ENCODE measurements around the gene PER1.
A peak's percentile ranks its signal among the peaks of the same experiment; 100 is the strongest.

The PER1 gene

DNA sequence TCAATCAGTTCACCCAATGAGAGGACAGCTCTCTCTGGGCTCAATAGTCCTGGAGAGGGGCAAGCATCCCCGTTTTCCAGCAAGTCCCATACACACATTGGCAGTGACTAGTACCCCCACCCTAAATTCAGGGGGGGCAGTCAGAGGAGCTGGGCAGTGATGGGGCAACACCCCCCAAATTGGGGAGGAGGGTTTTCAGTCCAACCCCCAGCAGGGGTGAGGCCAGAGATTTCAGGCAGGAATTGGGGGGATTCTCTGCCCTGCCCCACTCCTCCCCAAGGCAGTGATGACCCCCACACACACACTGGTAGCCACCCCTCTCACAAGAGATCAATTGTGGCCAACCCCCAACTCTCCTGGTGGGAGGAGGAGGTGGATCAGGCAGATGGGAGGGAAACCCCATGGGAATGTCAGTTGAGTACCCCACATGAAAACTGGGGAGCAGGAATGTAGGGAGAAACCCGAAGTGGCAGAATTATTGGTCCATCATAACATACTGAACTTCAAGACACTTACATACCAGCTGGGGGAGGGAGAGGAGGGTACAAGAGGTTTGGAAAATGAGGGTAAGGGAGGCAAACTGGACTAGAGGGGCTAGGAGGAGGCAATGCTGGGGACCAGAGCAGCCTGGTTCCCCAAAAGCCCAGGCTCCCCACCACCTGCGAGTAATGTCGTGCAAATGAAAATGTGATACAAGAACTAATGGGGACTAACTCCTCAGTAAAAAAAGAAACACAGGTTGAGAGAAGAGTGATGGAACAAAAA is 7.4 kb upstream of the PER1 start:
- no peaks in the 10 kb centered on the region for H3K36me3 ChIP-seq (ENCODE audit: insufficient read depth, low read length)
- peaks cover 32% of the 10 kb centered on the region for H3K4me1 ChIP-seq (ENCODE audit: control insufficient read depth, insufficient read depth, low read length, unreplicated experiment)
- H3K4me3 ChIP-seq (ENCODE audit: low read depth, low read length), result no peak overlapping the region
- H3K27me3 ChIP-seq (ENCODE audit: insufficient read depth, low read length), result no peaks in the 10 kb centered on the region
- no peak overlapping the region for H2AFZ ChIP-seq (ENCODE audit: low read length, unreplicated experiment)
- H3K27ac ChIP-seq (ENCODE audit: low read depth, low read length), result no peak overlapping the region
- peaks cover 38% of the 10 kb centered on the region for H3K79me2 ChIP-seq (ENCODE audit: control insufficient read depth, insufficient read depth, low read length, unreplicated experiment)

DNA sequence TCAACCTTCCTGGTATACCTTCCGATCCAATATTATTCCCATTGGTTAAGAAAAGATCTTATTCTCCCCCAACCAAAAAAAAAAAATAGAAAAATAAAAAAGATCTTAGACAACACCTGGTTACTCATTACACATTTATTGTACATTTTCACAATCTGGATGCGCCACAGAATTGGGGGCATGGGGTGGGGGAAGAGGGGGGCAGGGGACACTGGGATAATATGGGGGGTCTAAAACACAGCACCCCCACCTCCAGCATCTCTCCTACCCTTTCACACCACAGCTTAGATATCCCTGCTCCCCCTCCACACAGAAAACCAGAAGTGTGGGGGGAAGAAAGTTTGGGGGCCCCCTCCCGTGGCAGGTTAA is 6.8 kb upstream of the PER1 start:
- no peaks in the 10 kb centered on the region for H3K36me3 ChIP-seq (ENCODE audit: insufficient read depth, low read length)
- H3K27ac ChIP-seq (ENCODE audit: low read depth, low read length), result no peak overlapping the region
- peaks cover 27% of the 10 kb centered on the region for H3K4me1 ChIP-seq (ENCODE audit: control insufficient read depth, insufficient read depth, low read length, unreplicated experiment)
- H3K4me3 ChIP-seq (ENCODE audit: low read depth, low read length), result no peak overlapping the region
- no peaks in the 10 kb centered on the region for H3K27me3 ChIP-seq (ENCODE audit: insufficient read depth, low read length)
- peaks cover 40% of the 10 kb centered on the region for H3K79me2 ChIP-seq (ENCODE audit: control insufficient read depth, insufficient read depth, low read length, unreplicated experiment)
- no peak overlapping the region for H2AFZ ChIP-seq (ENCODE audit: low read length, unreplicated experiment)

DNA sequence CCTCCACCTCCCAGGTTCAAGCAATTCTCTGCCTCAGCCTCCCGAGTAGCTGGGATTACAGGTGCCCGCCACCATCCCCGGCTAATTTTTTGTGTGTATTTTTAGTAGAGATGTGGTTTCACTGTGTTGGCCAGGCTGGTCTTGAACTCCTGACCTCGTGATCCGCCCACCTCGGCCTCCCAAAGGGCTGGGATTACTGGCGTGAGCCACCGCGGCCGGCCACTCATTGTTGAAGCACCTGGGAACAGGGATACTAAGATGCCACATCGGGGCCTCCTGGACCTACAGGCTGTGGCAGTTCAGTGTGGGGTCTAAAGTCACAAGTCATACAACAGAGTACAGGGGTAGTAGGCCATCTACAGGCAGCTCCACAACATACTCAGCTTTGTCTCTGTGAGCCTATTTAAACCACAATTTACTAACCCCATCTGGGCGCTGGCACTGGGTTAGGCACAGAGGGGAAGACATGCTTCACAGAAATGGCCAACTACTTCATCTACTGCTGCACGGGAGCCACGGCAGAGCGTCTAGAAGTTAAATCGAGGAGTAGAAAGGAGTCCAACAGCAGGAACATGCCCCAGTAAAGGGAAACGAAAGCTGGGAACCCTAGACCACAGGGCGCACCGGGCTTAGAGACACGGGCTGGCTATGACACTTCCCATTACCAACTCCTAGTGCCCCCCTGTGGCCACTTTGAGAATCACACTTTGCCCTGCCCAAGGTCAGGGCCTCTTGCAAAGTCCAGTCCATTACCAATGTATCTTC is 6.2 kb upstream of the PER1 start:
- H3K36me3 ChIP-seq (ENCODE audit: insufficient read depth, low read length), result no peaks in the 10 kb centered on the region
- H2AFZ ChIP-seq (ENCODE audit: low read length, unreplicated experiment), result no peak overlapping the region
- no peaks in the 10 kb centered on the region for H3K27me3 ChIP-seq (ENCODE audit: insufficient read depth, low read length)
- peaks cover 40% of the 10 kb centered on the region for H3K79me2 ChIP-seq (ENCODE audit: control insufficient read depth, insufficient read depth, low read length, unreplicated experiment)
- peak overlapping the region; percentile 28; the same call in 1 of the 2 replicates for H3K4me3 ChIP-seq (ENCODE audit: low read depth, low read length)
- peaks cover 26% of the 10 kb centered on the region for H3K4me1 ChIP-seq (ENCODE audit: control insufficient read depth, insufficient read depth, low read length, unreplicated experiment)
- peak overlapping the region; percentile 92 for H3K27ac ChIP-seq (ENCODE audit: low read depth, low read length)

DNA sequence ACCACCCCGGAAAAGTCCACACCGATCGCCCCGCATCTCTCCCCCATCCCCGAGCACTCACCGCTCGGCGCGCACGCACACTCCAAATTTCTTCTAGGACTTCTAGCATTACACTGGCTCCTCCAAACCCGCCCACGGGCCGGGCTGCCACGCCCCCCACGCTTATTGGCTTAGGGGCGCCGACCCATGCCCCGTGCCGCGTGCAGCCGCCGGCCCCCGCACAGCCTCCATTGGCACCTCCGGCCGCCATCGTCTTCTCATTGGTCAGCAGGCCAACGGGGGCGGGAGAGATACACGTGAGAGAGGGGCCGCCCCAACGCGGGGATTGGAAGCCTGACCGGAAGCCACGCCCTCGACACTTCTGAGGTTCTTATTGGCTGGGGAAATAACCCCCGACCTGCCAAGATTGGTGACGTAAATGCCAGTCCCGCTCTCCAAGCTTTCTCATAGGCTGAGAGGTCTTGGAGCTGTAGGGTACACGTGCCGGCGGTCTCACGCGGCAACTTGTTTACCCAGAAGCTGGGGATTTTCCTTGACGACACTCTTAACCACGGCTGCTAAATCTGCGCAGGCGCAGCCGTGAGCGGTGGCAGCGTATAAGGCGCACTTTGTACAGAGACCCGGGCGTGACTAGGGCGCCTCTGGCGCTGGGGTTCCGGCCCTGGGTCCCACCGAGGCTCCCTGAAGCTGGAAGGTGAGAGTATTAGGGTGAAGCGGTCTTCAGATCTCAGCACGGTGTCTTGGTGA is 4.2 kb upstream of the PER1 start:
- Histone ChIP-seq H3K79me2 (ENCODE audit: control insufficient read depth, insufficient read depth, low read length, unreplicated experiment) (peaks cover 44% of the 10 kb centered on the region), H3K36me3 (ENCODE audit: insufficient read depth, low read length) (peaks cover 2% of the 10 kb centered on the region; the same call in 1 of the 2 replicates), H3K4me1 (ENCODE audit: control insufficient read depth, insufficient read depth, low read length, unreplicated experiment) (peaks cover 26% of the 10 kb centered on the region), H3K27ac (ENCODE audit: low read depth, low read length) (peak overlapping the region; percentile 99), H3K27me3 (ENCODE audit: insufficient read depth, low read length) (no peaks in the 10 kb centered on the region), H2AFZ (ENCODE audit: low read length, unreplicated experiment) (no peak overlapping the region), H3K4me3 (ENCODE audit: low read depth, low read length) (peak overlapping the region; percentile 99)

DNA sequence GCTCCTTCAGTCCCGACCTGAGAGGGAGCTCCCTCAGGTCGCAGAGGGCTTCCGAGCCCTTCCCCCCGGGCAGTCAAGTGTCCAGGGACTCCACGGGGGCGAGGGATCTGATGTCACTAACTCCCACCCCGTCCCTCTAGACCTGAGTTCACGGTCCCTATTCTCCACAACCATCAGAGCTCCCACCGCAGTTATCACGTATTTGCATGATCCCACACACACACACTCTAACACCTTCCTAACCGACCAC is 3.7 kb upstream of the PER1 start:
- Histone ChIP-seq H3K4me1 (ENCODE audit: control insufficient read depth, insufficient read depth, low read length, unreplicated experiment) (peaks cover 23% of the 10 kb centered on the region), H3K27me3 (ENCODE audit: insufficient read depth, low read length) (no peaks in the 10 kb centered on the region)

DNA sequence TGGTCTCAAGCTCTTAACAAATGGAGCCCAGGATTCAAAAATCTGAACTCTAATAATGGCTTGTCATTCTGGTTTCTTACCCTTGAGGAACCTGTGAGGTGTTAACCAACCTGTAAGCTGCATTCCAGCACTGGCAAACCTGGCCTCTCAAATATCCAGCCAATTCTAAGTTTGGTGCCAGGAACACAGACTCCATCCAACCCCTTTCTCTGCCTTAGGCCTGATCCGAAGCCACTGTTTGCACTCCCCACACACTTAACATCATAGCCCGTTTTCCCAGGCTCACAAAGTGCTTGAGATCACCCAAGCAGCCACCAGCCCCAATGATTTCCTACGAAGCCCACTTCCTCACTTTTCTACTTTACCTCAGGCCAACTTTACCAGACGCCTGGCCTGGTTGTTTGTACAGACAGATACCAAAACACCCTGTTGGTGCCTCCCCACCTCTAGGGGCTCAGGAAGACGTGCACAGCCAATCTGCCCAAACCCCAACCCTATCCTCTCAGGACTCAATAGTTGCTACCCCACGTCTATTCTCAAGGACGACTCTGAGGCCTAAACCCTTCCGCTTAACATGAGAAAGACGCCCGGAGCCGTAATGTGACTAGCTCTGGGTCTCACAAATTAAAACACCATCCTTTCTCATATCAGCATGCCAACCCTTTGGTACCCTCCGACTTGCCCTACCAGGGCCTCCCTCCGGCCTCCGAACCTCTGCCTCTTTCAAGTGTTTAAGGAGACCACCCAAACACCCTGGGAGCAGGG is 3.2 kb upstream of the PER1 start:
- peak overlapping the region; percentile 99 for H3K4me3 ChIP-seq (ENCODE audit: low read depth, low read length)
- H3K79me2 ChIP-seq (ENCODE audit: control insufficient read depth, insufficient read depth, low read length, unreplicated experiment), result peaks cover 47% of the 10 kb centered on the region
- peak overlapping the region; percentile 99 for H3K27ac ChIP-seq (ENCODE audit: low read depth, low read length)
- peaks cover 26% of the 10 kb centered on the region for H3K4me1 ChIP-seq (ENCODE audit: control insufficient read depth, insufficient read depth, low read length, unreplicated experiment)
- H3K36me3 ChIP-seq (ENCODE audit: insufficient read depth, low read length), result peaks cover 8% of the 10 kb centered on the region; the same call in 1 of the 2 replicates
- no peaks in the 10 kb centered on the region for H3K27me3 ChIP-seq (ENCODE audit: insufficient read depth, low read length)
- H2AFZ ChIP-seq (ENCODE audit: low read length, unreplicated experiment), result no peak overlapping the region

More for the DNA sequence above, 3.7 kb upstream of the PER1 start:
- peaks cover 3% of the 10 kb centered on the region; the same call in 1 of the 2 replicates for H3K36me3 ChIP-seq (ENCODE audit: insufficient read depth, low read length)
- peak overlapping the region; percentile 99 for H3K27ac ChIP-seq (ENCODE audit: low read depth, low read length)
- peaks cover 44% of the 10 kb centered on the region for H3K79me2 ChIP-seq (ENCODE audit: control insufficient read depth, insufficient read depth, low read length, unreplicated experiment)
- H3K4me3 ChIP-seq (ENCODE audit: low read depth, low read length), result peak overlapping the region; percentile 99
- H2AFZ ChIP-seq (ENCODE audit: low read length, unreplicated experiment), result no peak overlapping the region

DNA sequence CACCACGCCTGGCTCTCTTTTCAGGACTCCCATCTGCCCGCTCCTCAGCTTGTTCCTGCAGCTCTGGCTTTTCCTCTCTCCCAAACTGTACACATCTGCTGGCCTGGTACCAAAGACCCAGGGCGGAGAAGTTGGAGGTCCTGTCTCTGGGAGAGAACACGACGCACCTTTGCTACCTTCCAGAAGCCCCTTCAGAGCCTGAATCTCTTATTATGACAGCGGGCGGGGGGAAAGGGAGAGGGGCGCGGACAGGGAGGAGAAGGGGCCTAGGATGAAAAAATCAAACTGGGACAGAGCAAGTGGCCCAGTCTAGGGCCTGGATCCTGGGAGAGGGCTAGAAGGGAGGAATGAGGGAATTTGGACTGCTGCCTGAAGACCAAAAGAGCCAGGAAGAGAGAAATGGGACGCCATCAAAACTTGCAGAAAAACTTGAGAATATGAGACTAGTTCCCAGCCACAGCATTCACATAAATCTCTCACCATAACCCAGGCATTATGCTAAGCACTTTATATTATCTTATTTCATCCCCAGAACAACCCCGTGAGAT is 2.5 kb upstream of the PER1 start:
- H3K4me1 ChIP-seq (ENCODE audit: control insufficient read depth, insufficient read depth, low read length, unreplicated experiment), result peaks cover 27% of the 10 kb centered on the region
- no peak overlapping the region for H2AFZ ChIP-seq (ENCODE audit: low read length, unreplicated experiment)
- peaks cover 14% of the 10 kb centered on the region; the same call in 1 of the 2 replicates for H3K36me3 ChIP-seq (ENCODE audit: insufficient read depth, low read length)
- H3K4me3 ChIP-seq (ENCODE audit: low read depth, low read length), result peak overlapping the region; percentile 99
- H3K27ac ChIP-seq (ENCODE audit: low read depth, low read length), result peak overlapping the region; percentile 99
- no peaks in the 10 kb centered on the region for H3K27me3 ChIP-seq (ENCODE audit: insufficient read depth, low read length)
- H3K79me2 ChIP-seq (ENCODE audit: control insufficient read depth, insufficient read depth, low read length, unreplicated experiment), result peaks cover 54% of the 10 kb centered on the region

DNA sequence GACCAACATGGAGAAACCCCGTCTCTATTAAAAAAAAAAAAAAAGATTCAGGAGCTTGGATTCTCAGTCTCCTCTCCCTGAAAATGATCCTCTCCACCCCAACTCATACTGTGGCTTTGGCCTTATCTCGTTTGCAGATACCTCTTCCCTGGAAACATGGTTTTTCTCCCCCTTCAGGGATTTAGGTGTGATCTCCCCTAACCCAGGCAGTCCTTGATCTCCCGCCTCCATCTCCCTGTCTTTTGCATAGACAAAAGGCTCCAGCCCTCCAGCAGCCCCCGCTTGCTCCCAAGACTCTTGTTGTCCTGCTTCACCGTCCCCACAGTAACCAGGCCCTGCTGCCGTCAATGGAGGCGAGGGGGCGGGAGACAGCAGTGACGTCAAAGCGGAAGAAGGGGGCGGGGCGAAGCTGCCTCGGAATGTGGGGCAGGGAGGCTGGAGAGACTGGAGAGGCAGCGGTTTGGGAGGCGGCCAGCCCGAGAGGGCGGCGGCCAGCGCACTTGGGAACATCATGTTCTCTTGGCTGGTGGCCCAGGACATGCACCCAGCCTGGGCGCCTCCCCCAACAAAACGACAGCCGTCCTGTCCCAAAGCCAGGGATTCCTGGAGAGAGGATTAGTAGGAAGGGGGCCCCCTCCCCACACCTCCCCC is 1.9 kb upstream of the PER1 start:
- H3K27ac ChIP-seq (ENCODE audit: low read depth, low read length), result peak overlapping the region; percentile 99
- H3K79me2 ChIP-seq (ENCODE audit: control insufficient read depth, insufficient read depth, low read length, unreplicated experiment), result peaks cover 57% of the 10 kb centered on the region
- no peak overlapping the region for H2AFZ ChIP-seq (ENCODE audit: low read length, unreplicated experiment)
- H3K4me3 ChIP-seq (ENCODE audit: low read depth, low read length), result peak overlapping the region; percentile 99
- peaks cover 19% of the 10 kb centered on the region; the same call in 1 of the 2 replicates for H3K36me3 ChIP-seq (ENCODE audit: insufficient read depth, low read length)
- no peaks in the 10 kb centered on the region for H3K27me3 ChIP-seq (ENCODE audit: insufficient read depth, low read length)
- peaks cover 27% of the 10 kb centered on the region for H3K4me1 ChIP-seq (ENCODE audit: control insufficient read depth, insufficient read depth, low read length, unreplicated experiment)

DNA sequence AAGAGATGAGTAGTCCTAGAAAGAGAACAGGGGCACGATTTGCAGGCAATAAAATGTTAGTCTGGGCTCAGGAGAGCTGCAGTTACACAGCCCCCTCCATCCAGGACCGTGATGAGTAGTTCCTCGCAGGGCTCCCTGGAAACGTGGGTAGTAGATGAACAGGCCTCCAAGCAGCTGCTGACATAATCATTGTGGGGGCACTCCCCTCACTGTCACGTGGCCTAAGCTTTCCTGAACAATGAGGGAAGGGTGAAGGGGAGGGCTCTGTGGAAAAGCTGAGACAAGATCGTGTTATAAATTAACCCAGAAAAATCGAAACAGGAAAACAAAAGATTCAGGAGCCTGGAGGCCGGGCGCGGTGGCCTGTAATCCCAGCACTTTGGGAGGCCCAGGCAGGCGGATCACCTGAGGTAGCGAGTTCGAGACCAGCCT is 1.3 kb upstream of the PER1 start:
- Histone ChIP-seq H3K79me2 (ENCODE audit: control insufficient read depth, insufficient read depth, low read length, unreplicated experiment) (peaks cover 57% of the 10 kb centered on the region), H3K36me3 (ENCODE audit: insufficient read depth, low read length) (peaks cover 21% of the 10 kb centered on the region; the same call in 1 of the 2 replicates), H3K27me3 (ENCODE audit: insufficient read depth, low read length) (no peaks in the 10 kb centered on the region), H2AFZ (ENCODE audit: low read length, unreplicated experiment) (no peak overlapping the region), H3K27ac (ENCODE audit: low read depth, low read length) (peak overlapping the region; percentile 99), H3K4me1 (ENCODE audit: control insufficient read depth, insufficient read depth, low read length, unreplicated experiment) (peaks cover 27% of the 10 kb centered on the region), H3K4me3 (ENCODE audit: low read depth, low read length) (peak overlapping the region; percentile 89)

Measured in ACC112 (cell line).